Epithelial cell of esophagus (primary cell): ENCODE measurements around the gene MMEL1.
"Not testable (repeated sequence)": the region's sequence is repeated elsewhere in the genome, so short reads cannot be mapped to it uniquely, and the experiment has no call there.

Source experiments
- DNase-seq: peaks from one replicate; pipeline ENCODE4 v3.0.0; 2010; ENCODE audit warnings: low read depth
- H3K4me3 ChIP-seq: 2 replicates; pipeline ENCODE4 v1.5.1; 2011; ENCODE audit warnings: mild to moderate bottlenecking, low read length, control low read depth
- TF ChIP-seq, protein P1 (sequence below): IDR thresholded peaks from 2 replicates; pipeline ENCODE4 v1.5.1; 2011; ENCODE audit warnings: low read depth, mild to moderate bottlenecking, low read length, control low read depth, inconsistent platforms; ENCODE audit not compliant: insufficient read depth; ENCODE audit errors: missing control alignments

The MMEL1 gene

DNA sequence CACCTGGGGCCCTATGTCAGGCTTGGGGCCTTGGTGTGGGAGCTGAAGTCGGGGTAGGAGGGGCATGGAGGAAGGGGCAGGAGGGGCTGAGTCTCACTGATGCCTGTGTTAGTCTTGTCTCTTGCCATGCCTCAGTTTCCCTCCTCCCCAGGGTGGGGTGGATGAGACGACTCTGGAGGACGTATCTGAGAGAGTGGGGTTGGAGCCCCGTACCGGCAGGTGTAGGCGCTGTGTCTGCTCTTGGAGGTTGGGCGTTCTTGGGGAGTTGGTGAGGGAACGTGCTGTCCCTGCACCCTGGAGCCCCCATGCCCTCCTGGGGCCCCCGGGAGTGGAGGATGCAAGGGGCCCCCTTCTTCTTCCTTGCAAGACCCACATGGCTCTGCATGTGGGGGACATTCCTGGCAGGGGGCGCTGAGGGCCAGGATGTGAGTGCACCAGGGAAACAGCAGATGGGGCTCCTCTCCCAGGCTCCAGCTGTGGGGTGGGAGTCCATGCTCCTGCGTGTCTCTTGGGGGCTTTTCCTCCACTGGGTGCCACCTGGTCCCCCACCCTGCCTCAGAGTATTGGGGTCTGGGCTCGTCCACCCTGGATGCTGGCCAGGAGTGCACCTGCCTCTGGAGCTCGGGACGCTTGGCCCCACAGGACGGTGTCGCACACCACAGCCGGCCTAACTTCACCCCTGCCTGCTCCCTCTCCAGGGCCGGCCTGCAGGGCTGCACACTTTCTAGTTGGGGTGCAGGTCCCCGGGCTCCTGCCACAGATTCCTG is 78.0 kb downstream of the MMEL1 start:
- H3K4me3 ChIP-seq = no peak overlapping the region
- TF ChIP-seq, protein P1, sequence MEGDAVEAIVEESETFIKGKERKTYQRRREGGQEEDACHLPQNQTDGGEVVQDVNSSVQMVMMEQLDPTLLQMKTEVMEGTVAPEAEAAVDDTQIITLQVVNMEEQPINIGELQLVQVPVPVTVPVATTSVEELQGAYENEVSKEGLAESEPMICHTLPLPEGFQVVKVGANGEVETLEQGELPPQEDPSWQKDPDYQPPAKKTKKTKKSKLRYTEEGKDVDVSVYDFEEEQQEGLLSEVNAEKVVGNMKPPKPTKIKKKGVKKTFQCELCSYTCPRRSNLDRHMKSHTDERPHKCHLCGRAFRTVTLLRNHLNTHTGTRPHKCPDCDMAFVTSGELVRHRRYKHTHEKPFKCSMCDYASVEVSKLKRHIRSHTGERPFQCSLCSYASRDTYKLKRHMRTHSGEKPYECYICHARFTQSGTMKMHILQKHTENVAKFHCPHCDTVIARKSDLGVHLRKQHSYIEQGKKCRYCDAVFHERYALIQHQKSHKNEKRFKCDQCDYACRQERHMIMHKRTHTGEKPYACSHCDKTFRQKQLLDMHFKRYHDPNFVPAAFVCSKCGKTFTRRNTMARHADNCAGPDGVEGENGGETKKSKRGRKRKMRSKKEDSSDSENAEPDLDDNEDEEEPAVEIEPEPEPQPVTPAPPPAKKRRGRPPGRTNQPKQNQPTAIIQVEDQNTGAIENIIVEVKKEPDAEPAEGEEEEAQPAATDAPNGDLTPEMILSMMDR = no peak
- no peak for DNase-seq

DNA sequence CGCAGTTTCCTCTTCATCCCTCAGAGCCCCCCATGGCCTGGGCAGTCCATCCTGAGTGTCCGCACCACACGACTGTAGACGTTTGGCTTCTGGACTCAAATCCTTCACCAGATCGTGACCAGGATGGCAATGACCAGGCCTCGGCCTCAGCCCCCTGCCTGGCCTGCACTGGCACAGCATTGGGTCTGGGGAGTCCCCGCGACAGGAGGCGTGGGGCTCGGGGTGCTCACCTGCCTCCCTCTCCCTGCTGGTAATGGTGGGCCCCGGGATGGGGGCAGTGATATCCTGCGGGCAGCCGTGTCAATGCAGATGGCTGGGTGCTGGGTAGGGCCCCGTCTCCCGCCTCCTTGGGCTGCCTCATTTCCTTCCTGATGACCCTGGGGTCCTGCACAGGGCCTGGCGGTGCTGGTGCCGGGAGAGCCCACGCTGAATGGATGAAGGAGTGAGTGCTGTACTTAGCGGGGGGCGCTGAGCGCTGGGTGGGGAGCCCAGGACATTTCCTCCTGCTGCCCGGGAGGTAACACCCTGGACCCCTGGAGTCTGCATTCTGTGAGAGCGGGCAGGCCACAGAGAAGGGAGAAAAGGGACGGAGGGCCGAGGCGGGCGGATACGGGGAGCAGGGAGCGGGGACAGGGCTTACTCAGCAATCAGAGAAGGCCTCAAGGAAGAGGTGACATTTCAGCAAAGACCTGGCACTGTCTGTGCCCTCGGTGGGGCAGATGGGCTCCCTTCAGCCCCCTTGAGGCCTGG is 78.8 kb downstream of the MMEL1 start:
- no peak overlapping the region for H3K4me3 ChIP-seq
- no peak for DNase-seq
- TF ChIP-seq, protein P1 = no peak

- not testable (repeated sequence) for H3K4me3 ChIP-seq, DNase-seq
Observed at GRCh38 chr1:2553076-2553475, 79.7 kb downstream of the MMEL1 start.

GRCh38 chr1:2552189-2552588 is 80.6 kb downstream of the MMEL1 start:
- no peak for DNase-seq
- no peak overlapping the region for H3K4me3 ChIP-seq
- TF ChIP-seq, protein P1 = no peak

- not testable (repeated sequence) for DNase-seq, H3K4me3 ChIP-seq
Observed at GRCh38 chr1:2551544-2551943, 81.3 kb downstream of the MMEL1 start.

DNA sequence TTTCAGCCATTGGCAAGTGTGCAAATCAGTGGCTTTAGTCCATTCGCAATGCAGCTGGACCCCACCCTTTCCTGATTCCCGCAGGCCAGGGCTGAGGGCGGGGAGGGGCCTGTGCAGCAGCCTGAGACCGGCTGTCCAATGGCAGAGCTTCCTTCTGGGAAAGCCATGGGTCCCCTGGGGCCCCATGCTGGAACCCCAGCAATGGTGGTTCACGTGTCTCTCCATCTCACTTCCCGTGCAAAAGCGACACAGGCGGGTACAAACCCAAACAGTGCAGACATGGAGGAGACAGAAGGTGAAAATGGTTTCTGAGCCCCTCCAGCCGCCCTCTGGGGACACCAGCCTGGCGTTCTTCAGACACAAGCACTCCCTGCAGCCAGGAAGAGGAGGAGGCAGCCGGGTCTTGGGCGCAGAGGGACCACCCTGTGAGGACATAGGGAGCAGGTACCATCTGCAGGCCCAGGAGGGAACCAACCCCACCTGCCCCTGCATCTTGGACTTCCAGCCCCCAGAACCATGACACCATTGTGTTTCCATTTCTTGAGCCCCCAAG is 82.4 kb downstream of the MMEL1 start:
- DNase-seq = not testable (repeated sequence)

DNA sequence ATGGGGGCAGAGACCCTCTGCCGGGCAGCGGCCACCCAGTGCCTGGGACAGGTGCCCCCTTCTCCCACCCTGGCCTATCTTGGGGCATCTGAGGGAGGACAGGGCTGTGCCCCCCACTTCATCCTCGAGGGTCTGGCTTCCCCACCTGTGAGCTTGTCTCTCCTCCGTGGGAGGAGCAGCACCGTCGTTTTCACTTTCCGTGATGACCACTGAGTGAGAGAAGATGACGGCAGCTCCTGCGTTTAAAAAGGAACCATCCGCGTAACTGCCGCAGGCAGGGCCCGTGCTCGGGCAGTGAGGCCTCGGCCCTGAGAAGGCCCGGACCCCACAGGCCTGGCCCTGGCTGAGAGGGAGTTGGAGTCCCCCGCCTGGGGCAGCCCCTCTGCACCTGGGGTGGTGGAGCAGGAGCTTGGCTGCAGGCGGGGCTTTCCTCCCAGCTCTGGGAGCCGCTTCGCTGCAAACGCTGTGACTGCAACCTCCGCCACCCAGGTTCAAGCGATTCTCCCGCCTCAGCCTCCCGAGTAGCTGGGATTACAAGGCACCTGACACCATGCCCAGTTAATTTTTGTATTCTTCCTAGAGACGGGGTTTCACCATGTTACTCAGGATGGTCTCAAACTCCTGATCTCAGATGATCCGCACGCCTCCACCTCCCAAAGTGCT is 83.3 kb downstream of the MMEL1 start:
- H3K4me3 ChIP-seq, DNase-seq: not testable (repeated sequence)

More for the DNA sequence above, 82.4 kb downstream of the MMEL1 start:
- H3K4me3 ChIP-seq = not testable (repeated sequence)

GRCh38 chr1:2548068-2548589 is 84.7 kb downstream of the MMEL1 start:
- TF ChIP-seq, protein P1 = peak; percentile 93
- peak; percentile 83 for DNase-seq
- H3K4me3 ChIP-seq = no peak overlapping the region
